H1 (cell line): Measurements from ENCODE around the gene GRAMD1B. TPM values are rescaled to one million over a fixed set of nuclear protein-coding genes. Genes with fewer than 3 reads are reported as not detected.

Experiments
- CTCF ChIA-PET: fragments of 300-600 bp; sonication (Branson Sonifier 250); formaldehyde crosslinking; loops from one replicate; lab custom pipeline; 2021; ENCODE audit not compliant: partially characterized antibody; lab: Charles Lee
- POLR2A ChIA-PET: fragments of 300-600 bp; sonication (Branson Sonifier 250); formaldehyde crosslinking; loops from one replicate; lab custom pipeline; 2021; ENCODE audit warnings: inconsistent platforms; ENCODE audit not compliant: partially characterized antibody; lab: Charles Lee
- DNase-seq, 2 experiments: peaks; one replicate each; pipeline versions ENCODE4 v3.0.0 to v3.0.0-alpha.2; 2010 to 2022; ENCODE audit warnings: low spot score in 2 of 2, low read depth in 1 of 2, mixed read lengths in 1 of 2
- FAIRE-seq: peaks from 2 replicates; lab custom pipeline; 2011; peaks lifted over from hg19 to GRCh38; lab: Jason Lieb, UNC
- H2AFZ ChIP-seq: 2 replicates; pipeline ENCODE4 v1.8.1; 2012; ENCODE audit warnings: low read length, inconsistent platforms
- H2AK5ac ChIP-seq: 2 replicates; pipeline ENCODE4 v1.6.1; 2013; ENCODE audit warnings: low read depth, low read length
- H2BK120ac ChIP-seq: replicated peaks from 2 replicates; pipeline ENCODE3; 2013; ENCODE audit warnings: low read depth, low read length, inconsistent platforms
- H2BK12ac ChIP-seq: 2 replicates; pipeline ENCODE4 v1.6.1; 2013; ENCODE audit warnings: low read depth, low read length
- H2BK15ac ChIP-seq: 2 replicates; pipeline ENCODE4 v1.6.1; 2013; ENCODE audit warnings: low read length
- H2BK20ac ChIP-seq: 2 replicates; pipeline ENCODE4 v1.6.1; 2013; ENCODE audit warnings: low read length
- H2BK5ac ChIP-seq: 2 replicates; pipeline ENCODE4 v1.6.1; 2013; ENCODE audit warnings: low read depth, low read length
- H3K14ac ChIP-seq: 2 replicates; pipeline ENCODE4 v1.6.1; 2013; ENCODE audit warnings: inconsistent platforms; ENCODE audit not compliant: insufficient read length
- H3K18ac ChIP-seq: 2 replicates; pipeline ENCODE4 v1.6.1; 2013; ENCODE audit warnings: low read length; ENCODE audit errors: extremely low read depth
- H3K23ac ChIP-seq: 2 replicates; pipeline ENCODE4 v1.6.1; 2013; ENCODE audit warnings: inconsistent platforms; ENCODE audit not compliant: insufficient read length
- H3K23me2 ChIP-seq: 2 replicates; pipeline ENCODE4 v1.6.1; 2013; ENCODE audit warnings: low read depth, low read length
- H3K27ac ChIP-seq: 2 replicates; pipeline ENCODE4 v1.6.1; 2011; ENCODE audit warnings: low read depth, low read length, inconsistent platforms
- H3K27me3 ChIP-seq, 4 experiments: replicated peaks in 1 of 4; 1 replicate in 1 of 4; 2 replicates in 3 of 4; pipeline versions ENCODE4 v1.6.1 to v1.8.1; 2011 to 2013; ENCODE audit warnings: low read length in 3 of 4, mild to moderate bottlenecking in 3 of 4, inconsistent platforms in 2 of 4, mixed read lengths in 2 of 4, moderate library complexity in 1 of 4; ENCODE audit not compliant: control insufficient read depth in 3 of 4, insufficient read depth in 3 of 4; ENCODE audit errors: extremely low read depth in 1 of 4
- H3K36me3 ChIP-seq, 4 experiments: 2 replicates each; pipeline versions ENCODE4 v1.6.1 to v1.8.1; 2011 to 2013; ENCODE audit warnings: mild to moderate bottlenecking in 4 of 4, low read length in 3 of 4, moderate library complexity in 2 of 4, control low read depth in 1 of 4, inconsistent platforms in 1 of 4; ENCODE audit not compliant: insufficient read depth in 4 of 4, control insufficient read depth in 2 of 4
- H3K4ac ChIP-seq: replicated peaks from 2 replicates; pipeline ENCODE3; 2013; ENCODE audit warnings: low read length, low read depth, mixed read lengths, inconsistent platforms; ENCODE audit not compliant: insufficient read length
- H3K4me1 ChIP-seq, 4 experiments: replicated peaks in 1 of 4; 1 replicate in 1 of 4; 2 replicates in 3 of 4; pipeline versions ENCODE4 v1.6.1 to v1.8.1; 2011 to 2013; ENCODE audit warnings: low read length in 3 of 4, inconsistent platforms in 2 of 4, mixed read lengths in 1 of 4; ENCODE audit not compliant: insufficient read depth in 4 of 4, control insufficient read depth in 3 of 4
- H3K4me2 ChIP-seq, 2 experiments: 2 replicates each; pipeline versions ENCODE4 v1.6.1 to v1.8.1; 2011 to 2013; ENCODE audit warnings: low read depth in 2 of 2, low read length in 2 of 2, control low read depth in 1 of 2, inconsistent platforms in 1 of 2, mild to moderate bottlenecking in 1 of 2; ENCODE audit not compliant: insufficient read depth in 1 of 2
- H3K4me3 ChIP-seq, 4 experiments: fragments of 200-600, 300-600 bp in 1 of 4; sonication (generic), shearing (Covaris generic), sonication (Bioruptor Twin) in 1 of 4; 2 replicates each; pipeline versions ENCODE4 v1.5.1 to v1.8.1; 2011 to 2016; ENCODE audit warnings: low read length in 4 of 4, low read depth in 3 of 4, control low read depth in 2 of 4, inconsistent platforms in 2 of 4, mild to moderate bottlenecking in 2 of 4, mixed read lengths in 1 of 4, moderate library complexity in 1 of 4; ENCODE audit not compliant: insufficient read depth in 2 of 4; ENCODE audit errors: extremely low read depth in 1 of 4
- H3K56ac ChIP-seq: replicated peaks from 2 replicates; pipeline ENCODE3; 2013; ENCODE audit warnings: low read depth, mild to moderate bottlenecking, mixed read lengths, low read length, inconsistent platforms; ENCODE audit not compliant: insufficient read length
- H3K79me1 ChIP-seq: 2 replicates; pipeline ENCODE4 v1.6.1; 2013; ENCODE audit warnings: low read depth, low read length, control low read depth
- H3K79me2 ChIP-seq, 2 experiments: 2 replicates each; pipeline versions ENCODE4 v1.6.1 to v1.8.1; 2012 to 2013; ENCODE audit warnings: low read length in 2 of 2, mild to moderate bottlenecking in 2 of 2, inconsistent platforms in 1 of 2; ENCODE audit not compliant: insufficient read depth in 2 of 2, control insufficient read depth in 1 of 2
- H3K9ac ChIP-seq, 4 experiments: replicated peaks in 1 of 4; 1 replicate in 1 of 4; 2 replicates in 3 of 4; pipeline versions ENCODE4 v1.6.1 to v1.8.1; 2011 to 2013; ENCODE audit warnings: low read depth in 3 of 4, low read length in 3 of 4, control low read depth in 2 of 4, mild to moderate bottlenecking in 2 of 4, moderate library complexity in 2 of 4, inconsistent platforms in 1 of 4; ENCODE audit errors: extremely low read depth in 1 of 4
- H3K9me3 ChIP-seq, 2 experiments: 2 replicates each; pipeline versions ENCODE4 v1.6.1 to v1.8.1; 2012 to 2013; ENCODE audit warnings: mild to moderate bottlenecking in 2 of 2, moderate library complexity in 2 of 2, control low read depth in 1 of 2, inconsistent platforms in 1 of 2, low read depth in 1 of 2, low read length in 1 of 2, mixed read lengths in 1 of 2; ENCODE audit not compliant: insufficient read depth in 2 of 2
- H4K20me1 ChIP-seq, 2 experiments: replicated peaks in 1 of 2; 2 replicates each; pipeline versions ENCODE3 to v1.8.1; 2011 to 2013; ENCODE audit warnings: inconsistent platforms in 2 of 2, low read length in 2 of 2, mild to moderate bottlenecking in 1 of 2; ENCODE audit not compliant: insufficient read depth in 2 of 2, control insufficient read depth in 1 of 2
- H4K5ac ChIP-seq: 2 replicates; pipeline ENCODE4 v1.6.1; 2013; ENCODE audit warnings: low read length, low read depth, mixed read lengths, inconsistent platforms; ENCODE audit not compliant: insufficient read length
- H4K8ac ChIP-seq: 2 replicates; pipeline ENCODE4 v1.8.0; 2013; ENCODE audit warnings: mild to moderate bottlenecking, moderate library complexity, low read length, inconsistent platforms; ENCODE audit not compliant: insufficient read depth; ENCODE audit errors: extremely low read depth
- H4K91ac ChIP-seq: replicated peaks from 2 replicates; pipeline ENCODE3; 2013; ENCODE audit warnings: low read length, mixed read lengths, inconsistent platforms; ENCODE audit not compliant: insufficient read length
- ATF3 ChIP-seq: IDR thresholded peaks from 2 replicates; pipeline ENCODE4 v1.6.1; 2011; ENCODE audit warnings: low read depth, mild to moderate bottlenecking, low read length; ENCODE audit not compliant: insufficient read depth
- CHD1 ChIP-seq: IDR thresholded peaks from 2 replicates; pipeline ENCODE4 v1.6.1; 2012; ENCODE audit warnings: low read depth, low read length, improper control_type of control experiment
- EZH2 ChIP-seq: fragments of 200-600 bp; sonication (generic); IDR thresholded peaks from 2 replicates; pipeline ENCODE4 v1.7.1; 2012; ENCODE audit warnings: low read depth, mild to moderate bottlenecking, moderate library complexity, low read length, inconsistent platforms; ENCODE audit not compliant: severe bottlenecking
- GABPA ChIP-seq: IDR thresholded peaks from 2 replicates; pipeline ENCODE4 v1.6.1; 2011; ENCODE audit warnings: mild to moderate bottlenecking, low read length, moderate library complexity, borderline replicate concordance; ENCODE audit not compliant: insufficient read depth
- JUN ChIP-seq: IDR thresholded peaks from 2 replicates; pipeline ENCODE4 v1.6.1; 2011; ENCODE audit warnings: low read depth, mild to moderate bottlenecking, improper control_type of control experiment, low read length
- JUND ChIP-seq: IDR thresholded peaks from 2 replicates; pipeline ENCODE4 v1.6.1; 2011; ENCODE audit warnings: mild to moderate bottlenecking, improper control_type of control experiment, low read length
- NANOG ChIP-seq: IDR thresholded peaks from 2 replicates; pipeline ENCODE4 v1.6.1; 2011; ENCODE audit warnings: low read length, low read depth, mild to moderate bottlenecking, inconsistent platforms; ENCODE audit not compliant: insufficient read depth, poor library complexity, severe bottlenecking
- ZNF274 ChIP-seq: IDR thresholded peaks from 2 replicates; pipeline ENCODE4 v1.7.0; 2012; ENCODE audit warnings: low read length, borderline replicate concordance; ENCODE audit errors: extremely low read depth
- WGBS, 2 experiments: shearing (Covaris generic) in 1 of 2; methylation state at CpG; one replicate each; pipeline versions ENCODE4 v1.1.6 to v1.1.7; 2013 to 2015; ENCODE audit warnings: low lambda C conversion rate in 2 of 2, mixed read lengths in 2 of 2, inconsistent platforms in 1 of 2, low coverage in 1 of 2, missing lambda C conversion rate in 1 of 2; ENCODE audit not compliant: insufficient replicate concordance in 2 of 2, insufficient coverage in 1 of 2, insufficient read length in 1 of 2; ENCODE audit errors: extremely low coverage in 1 of 2, missing lambda C conversion rate in 1 of 2; 5-methylcytosine and 5-hydroxymethylcytosine counted together
- polyA plus RNA-seq, 7 experiments: library from polyadenylated mRNA; depleted of rRNA in 3 of 7; stranded (reverse) in 5 of 7; unstranded in 2 of 7; fragments of >200 nt in 5 of 7; fragments of 200-250 nt in 2 of 7; gene quantifications; 1 replicate in 5 of 7; 2 replicates in 1 of 7; 4 replicates in 1 of 7; pipeline versions ENCODE4 v1.2.1 to v1.2.3, GENCODE V29; 2011 to 2013; ENCODE audit warnings: missing spikeins in 2 of 7, mixed read lengths in 2 of 7
- total RNA-seq: library from RNA; stranded (reverse); fragmentation: NEBNext Ultra II Directional; extraction: Animal tissue kit (Norgen Biotek cat#: 25700); gene quantifications from 2 replicates; pipeline ENCODE4 v1.2.1, GENCODE V29; 2021
- TF ChIP-seq, protein P1 (sequence below): IDR thresholded peaks from 2 replicates; pipeline ENCODE4 v1.6.1; 2011; ENCODE audit warnings: low read length, improper control_type of control experiment

The GRAMD1B gene
- total and polyA plus RNA-seq, 2 of the 8 experiments (the other 6 are each of a cell fraction or from before 2014, with no cell fraction given): 10.1 to 21.2 TPM

- H2AK5ac ChIP-seq: no peak overlapping the region
- no peaks in the 10 kb centered on the region; the same call in 1 of the 2 replicates for H3K23me2 ChIP-seq
- no peak overlapping the region for H2BK20ac ChIP-seq
- H3K18ac ChIP-seq: no peak overlapping the region
- no peak overlapping the region for H3K56ac ChIP-seq
- no peak overlapping the region for H3K14ac ChIP-seq
- H3K4me3 ChIP-seq: no peak overlapping the region
- H2BK120ac ChIP-seq: no peak overlapping the region
- no peak overlapping the region for H3K4me2 ChIP-seq
- H2BK5ac ChIP-seq: no peak overlapping the region
- no peaks in the 10 kb centered on the region for H3K79me2 ChIP-seq
- POLR2A ChIA-PET: no interaction called here
- DNase-seq (no peak), FAIRE-seq (no peak)
- no peak overlapping the region for H4K91ac ChIP-seq
- peaks cover 4 to 13% (median 8%) of the 10 kb centered on the region in 4 experiments; a peak in 5 of 7 replicates for H3K27me3 ChIP-seq
- TF ChIP-seq JUND: no peak
- no peak for TF ChIP-seq ATF3
- no peak for TF ChIP-seq NANOG
- TF ChIP-seq ZNF274: no peak
- no peak for TF ChIP-seq CHD1
- TF ChIP-seq JUN: no peak
- TF ChIP-seq EZH2: no peak
- TF ChIP-seq, protein P1, sequence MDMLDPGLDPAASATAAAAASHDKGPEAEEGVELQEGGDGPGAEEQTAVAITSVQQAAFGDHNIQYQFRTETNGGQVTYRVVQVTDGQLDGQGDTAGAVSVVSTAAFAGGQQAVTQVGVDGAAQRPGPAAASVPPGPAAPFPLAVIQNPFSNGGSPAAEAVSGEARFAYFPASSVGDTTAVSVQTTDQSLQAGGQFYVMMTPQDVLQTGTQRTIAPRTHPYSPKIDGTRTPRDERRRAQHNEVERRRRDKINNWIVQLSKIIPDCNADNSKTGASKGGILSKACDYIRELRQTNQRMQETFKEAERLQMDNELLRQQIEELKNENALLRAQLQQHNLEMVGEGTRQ: no peak
- no peak for TF ChIP-seq GABPA
- H3K79me1 ChIP-seq: no peaks in the 10 kb centered on the region
- no peaks in the 10 kb centered on the region for H4K20me1 ChIP-seq
- H3K36me3 ChIP-seq: no peaks in the 10 kb centered on the region
- no peak overlapping the region for H3K9ac ChIP-seq
- no peak overlapping the region for H2BK15ac ChIP-seq
- H4K5ac ChIP-seq: no peak overlapping the region
- CTCF ChIA-PET: interaction anchor here (1.3 kb wide), 2 partner anchors 48 to 53 kb away, joined by 3 to 4 read pairs; no protein-coding TSS in a partner anchor
- H3K23ac ChIP-seq: no peak overlapping the region
- no peak overlapping the region for H3K4ac ChIP-seq
- no peak overlapping the region for H4K8ac ChIP-seq
- no peak overlapping the region for H2AFZ ChIP-seq
- no peak overlapping the region for H3K27ac ChIP-seq
- WGBS, 2 experiments: 84% methylated on average over 2 of the region's 2 CpGs; no CpG with 5 or more reads in 1 of the 2 experiments
- peaks cover 0 to 3% (median 1%) of the 10 kb centered on the region in 4 experiments; a peak in 3 of 7 replicates for H3K4me1 ChIP-seq
- H2BK12ac ChIP-seq: no peak overlapping the region
- H3K9me3 ChIP-seq: no peaks in the 10 kb centered on the region
Measured at GRCh38 chr11:123659311-123659710, 229.2 kb downstream of the GRAMD1B start.
